ENCODE data around the gene SCARF2.
"Not testable (repeated sequence)": the region's sequence is repeated elsewhere in the genome, so short reads cannot be mapped to it uniquely, and the experiment has no call there.

The SCARF2 gene

DNA sequence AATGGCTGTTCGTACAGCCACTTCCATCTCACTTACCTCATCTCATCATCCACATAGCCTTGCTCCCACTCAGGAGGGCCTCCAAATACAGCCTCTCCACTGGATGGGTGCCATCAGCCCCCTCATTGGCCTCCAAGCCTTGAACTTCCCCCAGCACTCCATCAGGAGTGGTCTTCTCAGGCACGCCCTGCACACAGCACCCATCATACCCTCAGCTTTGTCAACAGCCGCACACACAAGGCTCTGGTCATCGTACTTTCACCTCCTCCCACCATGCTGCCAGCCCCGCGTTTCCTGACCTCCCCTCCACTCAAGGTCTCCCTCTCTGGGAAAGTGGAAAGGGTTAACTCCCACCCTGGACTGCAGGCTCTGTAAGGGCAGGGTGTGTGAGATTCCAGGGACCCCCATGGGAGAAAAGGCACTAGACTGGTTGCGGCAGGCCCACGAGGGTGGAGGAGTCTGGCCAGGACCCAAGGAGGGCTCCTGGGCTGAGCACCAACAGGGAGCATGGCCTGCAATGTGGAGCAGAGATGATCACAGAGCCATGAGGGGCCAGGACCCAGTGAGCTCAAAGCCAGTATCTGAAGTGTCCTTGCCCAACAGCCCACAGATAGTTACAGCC, 21.0 kb upstream of the SCARF2 start:
- TF ChIP-seq, protein P1, sequence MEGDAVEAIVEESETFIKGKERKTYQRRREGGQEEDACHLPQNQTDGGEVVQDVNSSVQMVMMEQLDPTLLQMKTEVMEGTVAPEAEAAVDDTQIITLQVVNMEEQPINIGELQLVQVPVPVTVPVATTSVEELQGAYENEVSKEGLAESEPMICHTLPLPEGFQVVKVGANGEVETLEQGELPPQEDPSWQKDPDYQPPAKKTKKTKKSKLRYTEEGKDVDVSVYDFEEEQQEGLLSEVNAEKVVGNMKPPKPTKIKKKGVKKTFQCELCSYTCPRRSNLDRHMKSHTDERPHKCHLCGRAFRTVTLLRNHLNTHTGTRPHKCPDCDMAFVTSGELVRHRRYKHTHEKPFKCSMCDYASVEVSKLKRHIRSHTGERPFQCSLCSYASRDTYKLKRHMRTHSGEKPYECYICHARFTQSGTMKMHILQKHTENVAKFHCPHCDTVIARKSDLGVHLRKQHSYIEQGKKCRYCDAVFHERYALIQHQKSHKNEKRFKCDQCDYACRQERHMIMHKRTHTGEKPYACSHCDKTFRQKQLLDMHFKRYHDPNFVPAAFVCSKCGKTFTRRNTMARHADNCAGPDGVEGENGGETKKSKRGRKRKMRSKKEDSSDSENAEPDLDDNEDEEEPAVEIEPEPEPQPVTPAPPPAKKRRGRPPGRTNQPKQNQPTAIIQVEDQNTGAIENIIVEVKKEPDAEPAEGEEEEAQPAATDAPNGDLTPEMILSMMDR (IDR thresholded peaks at IDR 0.05; ENCODE audit: insufficient read depth, missing control alignments): no peak
- DNase-seq (ENCODE audit: insufficient read length, low spot score): no peak
- FAIRE-seq: no peak

DNA sequence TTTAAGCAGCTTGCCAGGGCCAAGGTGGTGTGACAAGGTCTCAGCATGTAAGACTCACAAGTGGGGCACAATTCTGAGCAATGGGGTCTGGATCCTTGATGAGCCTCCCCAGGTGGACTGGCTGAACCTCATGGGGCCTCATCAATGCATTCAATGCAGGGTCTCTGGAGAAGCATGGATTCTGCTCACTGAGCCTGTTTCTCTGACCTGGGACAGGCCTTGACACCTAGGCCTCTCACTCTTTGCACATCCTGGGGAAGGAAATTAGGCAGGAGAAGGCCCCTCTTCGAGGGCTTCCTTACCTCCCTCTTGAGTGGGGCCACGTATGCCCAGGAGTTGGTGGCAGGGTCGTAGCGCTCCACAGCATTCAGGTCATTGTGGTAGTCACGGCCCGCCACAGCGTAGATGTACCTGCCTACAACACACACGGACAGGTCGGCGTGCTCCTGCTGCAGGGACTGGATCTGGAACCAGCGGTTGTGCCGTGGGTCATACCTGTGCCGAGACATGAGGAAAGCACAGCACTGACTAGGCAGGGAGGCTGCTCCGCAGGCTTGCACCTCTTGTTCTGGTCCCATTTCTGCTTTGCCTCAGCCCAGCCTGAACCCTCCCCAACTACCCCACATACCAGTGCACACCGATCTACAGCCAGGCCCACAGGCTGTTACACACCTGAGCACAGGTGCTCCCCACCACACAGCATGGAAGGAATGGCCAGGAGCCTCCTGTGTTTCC, 20.0 kb upstream of the SCARF2 start:
- FAIRE-seq (no peak), DNase-seq (ENCODE audit: insufficient read length, low spot score) (no peak)
- TF ChIP-seq, protein P1 (IDR thresholded peaks at IDR 0.05; ENCODE audit: insufficient read depth, missing control alignments): no peak

DNA sequence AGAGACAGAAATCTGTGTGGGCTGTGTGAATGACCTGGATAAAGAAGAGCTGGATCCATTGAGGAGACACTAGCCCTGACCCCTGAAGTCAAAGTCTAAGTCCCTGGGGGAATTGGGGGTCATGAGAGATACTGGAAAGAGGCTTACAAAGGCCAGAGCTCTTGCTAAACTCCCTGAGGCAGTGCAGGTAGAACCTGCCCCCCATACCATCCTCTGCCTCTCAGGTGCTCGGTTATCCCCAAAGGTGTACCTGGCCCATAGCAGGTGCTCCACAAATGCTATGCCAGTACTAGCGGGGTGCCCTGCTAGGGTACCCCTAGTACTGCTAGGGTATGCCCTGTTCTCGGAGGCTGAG, 19.1 kb upstream of the SCARF2 start:
- FAIRE-seq (no peak), DNase-seq (ENCODE audit: insufficient read length, low spot score) (no peak)
- TF ChIP-seq, protein P1 (IDR thresholded peaks at IDR 0.05; ENCODE audit: insufficient read depth, missing control alignments): no peak

DNA sequence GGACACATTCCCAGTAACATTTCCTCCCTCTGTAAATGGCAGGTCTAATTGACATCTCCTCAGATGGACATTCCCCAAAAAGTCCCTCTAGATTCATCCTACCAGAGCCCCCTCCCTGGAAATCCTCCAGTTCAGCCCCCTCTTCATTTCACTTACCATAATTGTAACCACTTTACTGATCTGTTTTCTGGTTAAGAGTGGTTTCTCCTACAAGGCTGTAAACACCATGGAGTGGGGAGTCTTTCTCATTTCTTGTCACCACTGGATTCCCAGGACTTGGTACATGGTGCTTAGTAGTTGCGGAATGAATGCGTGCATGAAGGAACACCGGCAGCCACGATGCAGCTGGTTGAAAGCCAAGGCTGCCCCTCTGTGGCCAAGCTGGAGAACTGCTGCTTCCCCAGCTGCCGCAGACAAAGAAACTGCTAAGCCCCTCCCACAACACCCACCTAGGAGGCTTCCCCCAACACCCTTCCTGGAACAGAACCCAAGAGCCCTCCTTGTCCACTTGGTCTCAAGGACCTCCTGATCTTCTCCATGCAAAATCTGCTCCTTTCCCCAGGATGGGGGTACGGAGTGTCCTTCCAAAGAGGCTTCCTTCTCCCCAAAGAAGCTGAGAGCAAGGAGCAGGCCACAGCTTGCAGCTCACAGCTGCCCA, 18.6 kb upstream of the SCARF2 start:
- no peak for FAIRE-seq
- peak; percentile 67 for DNase-seq (ENCODE audit: insufficient read length, low spot score)
- TF ChIP-seq, protein P1 (IDR thresholded peaks at IDR 0.05; ENCODE audit: insufficient read depth, missing control alignments): peak; percentile 94

DNA sequence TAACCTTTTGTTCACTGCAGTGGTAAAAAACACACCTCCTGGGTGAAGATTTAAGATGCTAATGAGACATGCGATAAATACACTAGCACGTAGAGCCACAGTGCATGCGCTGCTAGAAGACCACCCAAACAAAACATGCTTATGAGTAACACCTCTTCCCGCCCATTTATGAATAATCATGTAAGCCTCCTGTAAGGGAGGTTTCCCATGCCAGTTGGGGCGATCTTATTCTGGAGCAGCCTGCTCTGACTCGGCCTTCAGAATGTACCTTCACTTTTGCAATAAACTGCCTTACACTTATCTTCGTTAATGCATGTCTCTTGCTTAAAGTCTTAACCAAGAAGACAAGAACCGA, 18.1 kb upstream of the SCARF2 start:
- FAIRE-seq (no peak), DNase-seq (ENCODE audit: insufficient read length, low spot score) (no peak)
- TF ChIP-seq, protein P1 (IDR thresholded peaks at IDR 0.05; ENCODE audit: insufficient read depth, missing control alignments): no peak

DNA sequence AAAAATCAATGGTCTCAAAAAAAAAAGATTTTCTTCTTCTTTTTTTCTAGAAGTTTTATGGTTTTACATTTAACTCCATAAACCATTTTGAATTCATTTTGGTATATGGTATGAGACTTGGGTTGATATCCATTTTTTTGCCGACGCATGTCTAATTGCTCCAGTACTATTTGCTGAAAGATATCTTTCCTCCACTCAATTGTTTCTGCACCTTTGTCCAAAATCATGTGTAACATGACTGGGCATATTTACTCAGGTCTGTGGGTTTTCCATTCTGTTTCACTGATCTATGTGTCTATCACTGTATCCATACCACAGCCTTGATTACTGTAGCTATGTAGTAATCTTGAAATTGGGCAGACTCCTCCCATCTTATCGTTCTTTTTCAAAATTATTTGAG, 15.6 kb upstream of the SCARF2 start:
- DNase-seq (ENCODE audit: insufficient read length, low spot score): no peak
- FAIRE-seq: no peak
- TF ChIP-seq, protein P1 (IDR thresholded peaks at IDR 0.05; ENCODE audit: insufficient read depth, missing control alignments): no peak

DNA sequence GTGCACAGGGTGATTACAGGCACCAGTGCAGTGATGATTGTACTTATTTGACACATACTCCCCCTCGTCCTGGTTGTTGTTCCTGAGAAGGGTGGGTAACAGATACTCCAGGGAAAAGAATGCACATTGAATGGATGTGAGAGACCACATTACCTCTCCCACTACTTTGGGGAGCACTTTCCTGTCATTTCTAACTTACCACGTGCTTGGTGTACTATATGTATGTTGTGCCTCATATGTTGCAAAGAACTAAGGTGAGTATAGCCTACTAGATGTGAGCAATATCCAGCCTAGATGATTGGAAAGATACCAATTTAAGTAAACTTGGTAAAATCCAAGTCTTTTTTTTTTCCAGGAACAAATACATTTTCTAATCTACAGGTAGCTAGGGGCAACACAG, 14.3 kb upstream of the SCARF2 start:
- no peak for DNase-seq (ENCODE audit: insufficient read length, low spot score)
- TF ChIP-seq, protein P1 (IDR thresholded peaks at IDR 0.05; ENCODE audit: insufficient read depth, missing control alignments): no peak
- no peak for FAIRE-seq

DNA sequence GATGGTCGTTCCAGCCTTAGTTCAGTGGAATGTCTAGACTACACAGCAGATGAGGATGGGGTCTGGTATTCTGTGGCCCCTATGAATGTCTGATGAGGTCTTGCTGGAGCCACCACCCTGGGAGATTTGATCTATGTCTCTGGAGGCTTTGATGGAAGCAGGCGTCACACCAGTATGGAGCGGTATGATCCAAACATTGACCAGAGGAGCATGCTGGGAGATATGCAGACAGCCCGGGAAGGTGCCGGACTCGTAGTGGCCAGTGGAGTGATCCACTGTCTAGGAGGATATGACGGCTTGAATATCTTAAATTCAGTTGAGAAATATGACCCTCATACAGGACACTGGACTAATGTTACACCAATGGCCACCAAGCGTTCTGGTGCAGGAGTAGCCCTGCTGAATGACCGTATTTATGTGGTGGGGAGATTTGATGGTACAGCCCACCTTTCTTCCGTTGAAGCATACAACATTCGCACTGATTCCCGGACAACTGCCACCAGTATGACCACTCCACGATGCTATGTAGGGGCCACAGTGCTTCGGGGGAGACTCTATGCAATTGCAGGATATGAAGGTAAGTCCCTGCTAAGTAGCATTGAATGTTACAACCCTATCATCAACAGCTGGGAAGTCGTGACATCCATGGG, 13.6 kb upstream of the SCARF2 start:
- FAIRE-seq; DNase-seq (ENCODE audit: insufficient read length, low spot score): not testable (repeated sequence)
